ENCODE data around the gene DDX39A.

Gene DDX39A

GRCh38 chr19:14433554-14434501 is 14.7 kb upstream of the DDX39A start:
- DNase-seq, result peak; percentile 9

GRCh38 chr19:14432791-14433553 is 13.8 kb upstream of the DDX39A start, which contains the start of gene PKN1:
PKN1 (plus strand) TSS chr19:14433306; CDS start chr19:14433522, 216 bp downstream.
- no peak for DNase-seq

GRCh38 chr19:14430712-14431111 is 11.6 kb upstream of the DDX39A start:
- no peak for DNase-seq

GRCh38 chr19:14428882-14429416 is 9.8 kb upstream of the DDX39A start:
- no peak for DNase-seq

GRCh38 chr19:14427461-14427860 is 8.3 kb upstream of the DDX39A start:
- no peak for DNase-seq

GRCh38 chr19:14425696-14426138 is 6.6 kb upstream of the DDX39A start:
- no peak for DNase-seq

GRCh38 chr19:14418856-14419105 is 360 bp downstream of the DDX39A start:
- no peak for DNase-seq

GRCh38 chr19:14416817-14417231 is 2.3 kb downstream of the DDX39A start:
- no peak for DNase-seq

GRCh38 chr19:14414926-14415690 is 4.0 kb downstream of the DDX39A start:
- DNase-seq, result no peak

- DNase-seq, result no peak
These were observed 5.4 kb downstream of the DDX39A start for GRCh38 chr19:14413693-14414181.

- no peak for DNase-seq
These were observed 6.0 kb downstream of the DDX39A start for GRCh38 chr19:14412996-14413692.

GRCh38 chr19:14412324-14412995 is 6.7 kb downstream of the DDX39A start:
- no peak for DNase-seq

GRCh38 chr19:14411938-14412245 is 7.2 kb downstream of the DDX39A start:
- no peak for DNase-seq

GRCh38 chr19:14411161-14411937 is 7.8 kb downstream of the DDX39A start:
- DNase-seq, result no peak

- no peak for DNase-seq
These were observed 8.8 kb downstream of the DDX39A start for GRCh38 chr19:14410091-14411051.

- DNase-seq, result no peak
These were observed 9.8 kb downstream of the DDX39A start for GRCh38 chr19:14409146-14410023.

- no peak for DNase-seq
These were observed 10.5 kb downstream of the DDX39A start for GRCh38 chr19:14408491-14409145.
